ENCODE measurements around the gene ZNF668.

DNA sequence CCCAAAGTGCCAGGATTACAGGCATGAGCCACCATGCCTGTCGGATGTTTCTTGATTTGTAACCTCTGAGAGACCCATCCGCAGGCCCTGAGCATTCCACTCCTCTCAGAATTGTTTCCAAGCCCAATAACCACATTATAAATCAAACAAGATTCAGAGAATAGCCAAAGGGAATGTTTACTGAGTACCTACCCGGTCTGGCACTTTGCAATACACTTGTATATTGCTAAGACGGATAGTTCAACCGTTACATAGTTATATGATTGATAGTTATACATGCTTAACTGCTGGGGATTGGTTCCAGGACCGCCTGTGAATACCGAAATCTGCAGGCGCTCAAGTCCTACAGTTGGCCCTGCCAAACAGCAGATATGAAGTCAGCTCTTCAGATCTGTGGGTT is 40.4 kb upstream of the ZNF668 start:
- no peak for TF ChIP-seq EZH2 (IDR thresholded peaks at IDR 0.05)
- TF ChIP-seq, protein P1, sequence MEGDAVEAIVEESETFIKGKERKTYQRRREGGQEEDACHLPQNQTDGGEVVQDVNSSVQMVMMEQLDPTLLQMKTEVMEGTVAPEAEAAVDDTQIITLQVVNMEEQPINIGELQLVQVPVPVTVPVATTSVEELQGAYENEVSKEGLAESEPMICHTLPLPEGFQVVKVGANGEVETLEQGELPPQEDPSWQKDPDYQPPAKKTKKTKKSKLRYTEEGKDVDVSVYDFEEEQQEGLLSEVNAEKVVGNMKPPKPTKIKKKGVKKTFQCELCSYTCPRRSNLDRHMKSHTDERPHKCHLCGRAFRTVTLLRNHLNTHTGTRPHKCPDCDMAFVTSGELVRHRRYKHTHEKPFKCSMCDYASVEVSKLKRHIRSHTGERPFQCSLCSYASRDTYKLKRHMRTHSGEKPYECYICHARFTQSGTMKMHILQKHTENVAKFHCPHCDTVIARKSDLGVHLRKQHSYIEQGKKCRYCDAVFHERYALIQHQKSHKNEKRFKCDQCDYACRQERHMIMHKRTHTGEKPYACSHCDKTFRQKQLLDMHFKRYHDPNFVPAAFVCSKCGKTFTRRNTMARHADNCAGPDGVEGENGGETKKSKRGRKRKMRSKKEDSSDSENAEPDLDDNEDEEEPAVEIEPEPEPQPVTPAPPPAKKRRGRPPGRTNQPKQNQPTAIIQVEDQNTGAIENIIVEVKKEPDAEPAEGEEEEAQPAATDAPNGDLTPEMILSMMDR (IDR thresholded peaks at IDR 0.05) = no peak
